Bronchial epithelial cell (primary cell): ENCODE measurements around the gene MS4A18. TPM values are rescaled to one million over a fixed set of nuclear protein-coding genes. Genes with fewer than 3 reads are reported as not detected.
A peak's percentile ranks its signal among the peaks of the same experiment; 100 is the strongest.

ENCODE experiments used
- DNase-seq: peaks from one replicate; pipeline ENCODE4 v3.0.0-alpha.2; 2010; ENCODE audit warnings: low read depth
- FAIRE-seq: peaks from 2 replicates; lab custom pipeline; 2011; peaks lifted over from hg19 to GRCh38; lab: Jason Lieb, UNC
- H3K27me3 ChIP-seq: 2 replicates; pipeline ENCODE4 v1.5.1; 2011; ENCODE audit warnings: low read length; ENCODE audit not compliant: control insufficient read depth, insufficient read depth
- H3K36me3 ChIP-seq: 2 replicates; pipeline ENCODE4 v1.5.1; 2011; ENCODE audit warnings: low read length; ENCODE audit not compliant: control insufficient read depth, insufficient read depth
- H3K4me3 ChIP-seq: 2 replicates; pipeline ENCODE4 v1.5.1; 2011; ENCODE audit warnings: mild to moderate bottlenecking, low read depth, low read length, control low read depth
- CTCF ChIP-seq: IDR thresholded peaks from 2 replicates; pipeline ENCODE4 v1.5.1; 2011; ENCODE audit warnings: mild to moderate bottlenecking, moderate library complexity, low read length, control low read depth, inconsistent platforms; ENCODE audit not compliant: insufficient read depth, severe bottlenecking
- total RNA-seq: library from RNA; depleted of rRNA; stranded (reverse); fragments of >200 nt; gene quantifications from 2 replicates; pipeline ENCODE4 v1.2.1, GENCODE V29; 2014

Gene MS4A18
- total RNA-seq, 1 donor from 2014 or later: not detected

DNA sequence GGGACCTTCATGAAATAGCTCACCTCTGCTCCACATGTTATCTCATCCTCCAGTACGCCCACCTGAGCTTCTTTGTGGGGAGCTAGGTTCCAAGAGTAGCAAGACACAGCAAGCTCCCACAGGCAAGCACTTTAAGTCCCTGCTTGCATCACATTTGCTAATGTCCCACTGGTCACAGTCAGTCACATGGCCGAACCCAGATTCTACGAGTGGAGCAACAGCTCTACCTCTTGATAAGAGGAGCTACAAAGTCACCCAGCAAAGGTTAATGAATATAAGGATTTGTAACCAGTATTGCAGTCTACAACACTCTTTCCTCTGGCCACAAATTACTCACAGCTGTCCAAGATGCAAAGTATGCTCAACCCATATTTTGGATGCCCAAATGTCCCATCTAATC, 16.9 kb downstream of the MS4A18 start:
- DNase-seq: no peak
- H3K36me3 ChIP-seq: no peaks in the 10 kb centered on the region
- H3K4me3 ChIP-seq: no peak overlapping the region
- TF ChIP-seq CTCF: no peak
- no peaks in the 10 kb centered on the region for H3K27me3 ChIP-seq
- FAIRE-seq: no peak

DNA sequence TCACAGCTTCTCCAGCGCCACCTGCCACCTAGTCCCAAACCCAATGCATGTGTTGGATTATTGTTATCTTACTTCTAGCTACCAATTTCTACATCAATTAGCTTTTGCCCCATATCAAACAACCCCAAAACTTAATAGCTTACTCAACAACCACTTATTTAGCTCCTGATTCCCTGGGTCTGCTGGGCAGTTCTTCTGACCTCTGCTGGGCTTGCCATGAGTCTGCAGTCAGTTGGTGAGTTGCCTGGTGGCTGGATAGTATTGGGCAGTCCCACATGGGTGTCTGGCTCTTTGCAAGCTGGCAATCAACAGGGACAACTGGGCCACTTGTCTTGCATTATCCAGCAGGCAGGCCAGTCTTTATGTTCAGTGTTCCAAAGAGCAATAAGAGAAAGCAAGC, 18.5 kb downstream of the MS4A18 start:
- no peak for FAIRE-seq
- no peak for DNase-seq
- Histone ChIP-seq H3K36me3 (no peaks in the 10 kb centered on the region), H3K4me3 (no peak overlapping the region), H3K27me3 (no peaks in the 10 kb centered on the region)
- no peak for TF ChIP-seq CTCF

GRCh38 chr11:60744114-60744513, 19.6 kb downstream of the MS4A18 start:
- Histone ChIP-seq H3K27me3 (no peaks in the 10 kb centered on the region), H3K36me3 (no peaks in the 10 kb centered on the region), H3K4me3 (no peak overlapping the region)
- no peak for DNase-seq
- no peak for TF ChIP-seq CTCF
- no peak for FAIRE-seq

DNA sequence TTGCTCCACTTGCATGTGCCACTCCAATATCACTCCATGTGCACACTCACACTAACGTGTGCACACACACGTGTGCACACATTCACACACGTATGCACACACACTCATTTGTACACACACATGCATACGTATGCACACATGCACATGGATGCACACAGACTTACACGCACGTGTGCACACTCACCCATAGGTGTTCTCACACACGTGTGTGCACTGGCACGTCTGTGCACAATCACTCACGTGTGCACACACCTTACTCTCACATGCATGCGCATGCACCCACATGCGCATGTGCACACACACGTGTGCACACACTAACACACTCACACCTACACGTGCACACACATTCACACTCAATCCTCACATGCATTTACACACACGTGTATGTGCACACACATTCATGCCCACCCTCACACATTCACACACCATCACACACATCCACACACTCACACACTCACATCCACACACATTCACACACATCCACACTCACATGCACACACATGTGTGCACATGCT, 22.9 kb downstream of the MS4A18 start:
- TF ChIP-seq CTCF: no peak

GRCh38 chr11:60748225-60748624, 23.7 kb downstream of the MS4A18 start:
- no peak for DNase-seq
- Histone ChIP-seq H3K27me3 (no peaks in the 10 kb centered on the region), H3K36me3 (no peaks in the 10 kb centered on the region), H3K4me3 (no peak overlapping the region)
- FAIRE-seq: no peak
- TF ChIP-seq CTCF: no peak

More for the DNA sequence above, 22.9 kb downstream of the MS4A18 start:
- FAIRE-seq (peak; percentile 100), DNase-seq (no peak)
- Histone ChIP-seq H3K36me3 (no peaks in the 10 kb centered on the region), H3K27me3 (no peaks in the 10 kb centered on the region), H3K4me3 (no peak overlapping the region)

- no peak overlapping the region for H3K4me3 ChIP-seq
- no peak for TF ChIP-seq CTCF
- no peaks in the 10 kb centered on the region for H3K36me3 ChIP-seq
- FAIRE-seq (no peak), DNase-seq (no peak)
- no peaks in the 10 kb centered on the region for H3K27me3 ChIP-seq
These were observed 24.3 kb downstream of the MS4A18 start for GRCh38 chr11:60748821-60749220.
